Pancreas (tissue), 10 donors: ENCODE data around the gene PIGT. TPM values are rescaled to one million over a fixed set of nuclear protein-coding genes. Genes with fewer than 3 reads are reported as not detected.
"Not testable (repeated sequence)": the region's sequence is repeated elsewhere in the genome, so short reads cannot be mapped to it uniquely, and the experiment has no call there.

Experiments used
- ATAC-seq, 4 donors: fragments of 200-7000 bp; cut with Tn5 transposase; one replicate each; pipeline versions ENCODE4 v1.8.0 to v1.9.1; 2020; ENCODE audit warnings: mild to moderate bottlenecking in 4 of 4, moderate library complexity in 4 of 4
- DNase-seq, 6 donors: peaks; one replicate each; pipeline ENCODE4 v3.0.0-alpha.2; 2020
- FAIRE-seq: peaks from 2 replicates; lab custom pipeline; 2012; peaks lifted over from hg19 to GRCh38; lab: Jason Lieb, UNC
- H3K27ac ChIP-seq, 4 donors: fragments of 200-600 bp; sonication (generic); 1 replicate in 3 of 4; 2 replicates in 1 of 4; pipeline versions ENCODE4 v1.5.0 to v1.8.0; 2020
- H3K27me3 ChIP-seq, 4 donors: fragments of 200-600 bp; one replicate each; pipeline ENCODE4 v1.8.0; 2021
- H3K36me3 ChIP-seq, 3 donors: fragments of 200-600 bp; sonication (generic) in 1 of 3; one replicate each; pipeline versions ENCODE4 v1.5.0 to v1.8.0; 2020 to 2021
- H3K4me1 ChIP-seq, 3 donors: fragments of 200-600 bp; one replicate each; pipeline ENCODE4 v1.8.0; 2021
- H3K4me3 ChIP-seq, 4 donors: fragments of 200-600 bp; sonication (generic) in 2 of 4; one replicate each; pipeline versions ENCODE4 v1.5.0 to v1.8.0; 2020 to 2021
- H3K9me3 ChIP-seq, 4 donors: fragments of 200-600 bp; one replicate each; pipeline ENCODE4 v1.8.0; 2021
- WGBS, 2 donors: extraction: QIAGEN DNeasy Blood & Tissue Kit; methylation state at CpG; one replicate each; pipeline ENCODE4 v1.1.7; 2013; 5-methylcytosine and 5-hydroxymethylcytosine counted together
- intact Hi-C, 3 donors: fragments of 100-400 bp; cut with DNase I; formaldehyde crosslinking; loops; one replicate each; pipeline versions ENCODE4 v1.11.1 to v1.14.2; 2022
- microRNA-seq, 2 donors: library from miRNA; unstranded; fragments of <30 nt; microRNA quantifications; one replicate each; pipeline versions ENCODE4 to v1.1.0, GENCODE V29; 2019 to 2020
- polyA plus RNA-seq, 2 donors: library from polyadenylated mRNA; stranded (reverse); fragments of 200-250 nt; gene quantifications; one replicate each; pipeline ENCODE4 v1.2.3, GENCODE V29; 2013
- total RNA-seq, 6 donors: library from RNA; stranded (reverse); fragmentation: NEBNext Ultra II Directional in 4 of 6; extraction: Animal tissue kit (Norgen Biotek cat#: 25700) in 4 of 6; gene quantifications; one replicate each; pipeline versions ENCODE4 v1.2.1 to v1.2.4, GENCODE V29; 2021 to 2023
- TF ChIP-seq, protein P1 (sequence below), 4 donors: fragments of 200-600 bp; sonication (generic) in 3 of 4; IDR thresholded peaks; one replicate each; pipeline versions ENCODE4 v1.5.0 to v1.8.0; 2021; ENCODE audit warnings: antibody characterized with exemption in 4 of 4
- donor health status: healthy with polysubstance abuse.
- donor health status: DM: no; HTN: no; CAD: no; lungs with moderate emphysema.
- donor health status: DM: no; HTN: no; CAD: no.
- donor health status: control.
- donor health status: control.
- donor health status: Bipolar disorder and iron deficiency.
- donor health status: DM: yes; HTN: yes; CAD: no.
- donor health status: DM: no; HTN: no; CAD: no.
- donor health status: DM: no; HTN: no; CAD: no.
- donor health status: DM: yes; HTN: yes; CAD: no.

PIGT gene
- total and polyA plus RNA-seq, 8 donors, result 35.3 to 69.1 (median 52.7) TPM

DNA sequence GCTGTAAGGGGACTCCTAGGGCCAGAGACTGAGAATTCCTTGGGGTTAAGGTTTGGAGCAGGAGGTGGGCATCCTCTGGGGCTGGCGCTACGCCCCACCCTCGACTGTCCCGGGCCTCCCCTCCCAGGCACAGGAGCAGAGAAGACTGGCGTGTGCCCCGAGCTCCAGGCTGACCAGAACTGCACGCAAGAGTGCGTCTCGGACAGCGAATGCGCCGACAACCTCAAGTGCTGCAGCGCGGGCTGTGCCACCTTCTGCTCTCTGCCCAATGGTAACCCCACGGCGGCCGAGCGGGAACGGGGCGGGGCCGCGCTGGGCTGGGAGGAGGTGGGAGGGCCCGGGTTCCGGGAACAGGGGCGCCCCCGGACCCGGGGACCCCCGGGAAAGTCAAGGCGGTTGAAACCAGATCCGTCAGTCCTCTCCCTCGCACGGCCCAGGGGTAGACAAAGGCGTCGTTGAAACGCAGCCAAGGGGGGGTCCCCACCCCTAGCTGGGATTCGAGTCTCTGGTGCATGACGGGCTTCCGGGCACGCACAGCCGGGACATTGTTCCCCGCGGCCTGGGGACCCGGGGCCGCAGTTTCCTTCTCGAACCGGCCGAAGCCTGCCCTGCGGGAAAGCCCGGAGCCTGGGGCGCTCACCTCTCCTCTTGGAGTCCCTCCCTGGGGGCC lies 54.5 kb downstream of the PIGT start:
- H3K27ac ChIP-seq, result peak overlapping the region in 3 of 4 donors; percentile 29 to 60 (median 59)
- no peaks in the 10 kb centered on the region for H3K27me3 ChIP-seq
- no peaks in the 10 kb centered on the region for H3K9me3 ChIP-seq
- FAIRE-seq, result no peak
- peak; percentile 83 to 89 (median 88) for ATAC-seq
- H3K4me3 ChIP-seq, result peak overlapping the region; percentile 1 to 49 (median 40)
- intact Hi-C loops, result no loop called here
- TF ChIP-seq, protein P1, sequence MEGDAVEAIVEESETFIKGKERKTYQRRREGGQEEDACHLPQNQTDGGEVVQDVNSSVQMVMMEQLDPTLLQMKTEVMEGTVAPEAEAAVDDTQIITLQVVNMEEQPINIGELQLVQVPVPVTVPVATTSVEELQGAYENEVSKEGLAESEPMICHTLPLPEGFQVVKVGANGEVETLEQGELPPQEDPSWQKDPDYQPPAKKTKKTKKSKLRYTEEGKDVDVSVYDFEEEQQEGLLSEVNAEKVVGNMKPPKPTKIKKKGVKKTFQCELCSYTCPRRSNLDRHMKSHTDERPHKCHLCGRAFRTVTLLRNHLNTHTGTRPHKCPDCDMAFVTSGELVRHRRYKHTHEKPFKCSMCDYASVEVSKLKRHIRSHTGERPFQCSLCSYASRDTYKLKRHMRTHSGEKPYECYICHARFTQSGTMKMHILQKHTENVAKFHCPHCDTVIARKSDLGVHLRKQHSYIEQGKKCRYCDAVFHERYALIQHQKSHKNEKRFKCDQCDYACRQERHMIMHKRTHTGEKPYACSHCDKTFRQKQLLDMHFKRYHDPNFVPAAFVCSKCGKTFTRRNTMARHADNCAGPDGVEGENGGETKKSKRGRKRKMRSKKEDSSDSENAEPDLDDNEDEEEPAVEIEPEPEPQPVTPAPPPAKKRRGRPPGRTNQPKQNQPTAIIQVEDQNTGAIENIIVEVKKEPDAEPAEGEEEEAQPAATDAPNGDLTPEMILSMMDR (IDR thresholded peaks at IDR 0.05), result no peak
- 1 to 2% methylated on average over 49 to 50 of the region's 50 CpGs for WGBS, 2 donors
- peaks cover 0 to 3% (median 0%) of the 10 kb centered on the region in 3 donors for H3K4me1 ChIP-seq
- no peaks in the 10 kb centered on the region for H3K36me3 ChIP-seq
- DNase-seq, result peak; percentile 33 to 85 (median 54)

DNA sequence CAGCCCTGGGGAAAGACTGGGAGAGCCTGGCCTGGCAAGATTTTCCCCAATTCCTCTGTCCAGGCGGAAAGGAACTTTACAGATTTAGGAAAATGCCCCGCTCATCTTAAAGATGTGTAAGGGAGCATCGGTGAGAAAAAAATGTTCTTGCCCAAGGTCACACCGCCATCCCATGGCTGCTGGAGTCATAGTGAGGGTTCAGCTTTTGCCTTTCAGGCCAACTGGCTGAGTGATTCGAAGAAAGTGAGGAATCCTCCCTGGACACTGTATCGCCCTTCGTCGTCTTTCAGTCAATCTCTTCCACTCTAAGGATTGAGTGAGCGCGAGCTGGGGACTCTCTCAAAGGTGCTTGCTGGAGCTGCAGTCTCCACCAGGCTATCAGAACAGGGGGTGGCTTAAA lies 55.0 kb downstream of the PIGT start:
- Histone ChIP-seq H3K36me3 (no peaks in the 10 kb centered on the region), H3K4me1 (peaks cover 0 to 3% (median 0%) of the 10 kb centered on the region in 3 donors), H3K4me3 (peak overlapping the region in 3 of 4 donors; percentile 1 to 49 (median 45)), H3K27me3 (no peaks in the 10 kb centered on the region), H3K9me3 (no peaks in the 10 kb centered on the region), H3K27ac (peak overlapping the region in 1 of 4 donors; percentile 59)
- no peak for FAIRE-seq
- TF ChIP-seq, protein P1 (IDR thresholded peaks at IDR 0.05), result no peak
- intact Hi-C loops, result no loop called here
- WGBS, 2 donors, result 51% methylated on average over 10 of the region's 10 CpGs
- ATAC-seq, result peak in 2 of 4 donors; percentile 1 to 11
- DNase-seq, result no peak

DNA sequence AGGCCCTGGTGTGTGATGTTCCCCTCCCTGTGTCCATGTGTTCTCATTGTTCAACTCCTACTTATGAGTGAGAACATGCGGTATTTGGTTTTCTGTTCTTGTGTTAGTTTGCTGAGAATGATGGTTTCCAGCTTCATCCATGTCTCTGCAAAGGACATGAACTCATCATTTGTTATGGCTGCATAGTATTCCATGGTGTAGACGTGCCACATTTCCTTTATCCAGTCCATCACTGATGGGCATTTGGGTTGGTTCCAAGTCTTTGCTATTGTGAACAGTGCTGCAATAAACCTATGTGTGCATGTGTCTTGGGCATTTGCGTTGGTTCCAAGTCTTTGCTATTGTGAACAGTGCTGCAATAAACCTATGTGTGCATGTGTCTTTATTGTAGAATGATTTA lies 56.3 kb downstream of the PIGT start:
- H3K9me3 ChIP-seq, ATAC-seq, H3K4me3 ChIP-seq, FAIRE-seq, H3K4me1 ChIP-seq, H3K27me3 ChIP-seq, H3K36me3 ChIP-seq, H3K27ac ChIP-seq, intact Hi-C loops, DNase-seq: not testable (repeated sequence)
- 58 to 61% methylated on average over 3 of the region's 3 CpGs for WGBS, 2 donors

Small RNA genes within 50 kb of the gene (microRNA-seq; reads per million reads assigned to microRNA genes)
- gene MIR6812, result 0 to 0.29 reads per million in 2 donors

Other genes starting within 250 kb of the PIGT start
- 1 to 10 TPM in 2 of 6 donors, under 1 TPM in 1, not detected in 3; 0.67 to 1.9 (median 1.4) TPM for gene PI3, start 241.2 kb upstream of the PIGT start, total RNA-seq
- under 1 TPM; 0.40 to 0.72 TPM for gene PI3, start 241.2 kb upstream of the PIGT start, polyA plus RNA-seq
- gene SEMG1, start 209.1 kb upstream of the PIGT start, total RNA-seq, result not detected
- gene SEMG1, start 209.1 kb upstream of the PIGT start, polyA plus RNA-seq, result not detected
- gene SEMG2, start 194.8 kb upstream of the PIGT start, total RNA-seq, result not detected
- gene SEMG2, start 194.8 kb upstream of the PIGT start, polyA plus RNA-seq, result not detected
- 10 to 100 TPM in 4 of 6 donors, 1 to 10 TPM in 2; 4.4 to 51.1 (median 24.1) TPM for gene SLPI, start 161.6 kb upstream of the PIGT start, total RNA-seq
- gene SLPI, start 161.6 kb upstream of the PIGT start, polyA plus RNA-seq, result 10 to 100 TPM; 27.3 to 49.4 TPM
- 100 to 1,000 TPM; 169 to 591 (median 427) TPM for gene RBPJL, start 109.3 kb upstream of the PIGT start, total RNA-seq
- gene RBPJL, start 109.3 kb upstream of the PIGT start, polyA plus RNA-seq, result 1,000 to 10,000 TPM; 1,163 to 1,575 TPM
- 1 to 10 TPM in 5 of 6 donors, under 1 TPM in 1; 0.89 to 6.4 (median 2.3) TPM for gene MATN4, start 107.8 kb upstream of the PIGT start, total RNA-seq
- gene MATN4, start 107.8 kb upstream of the PIGT start, polyA plus RNA-seq, result 1 to 10 TPM; 1.5 to 3.1 TPM
- gene SDC4, start 67.7 kb upstream of the PIGT start, total RNA-seq, result 100 to 1,000 TPM in 2 of 6 donors, 10 to 100 TPM in 4; 50.9 to 208 (median 56.0) TPM
- gene SDC4, start 67.7 kb upstream of the PIGT start, polyA plus RNA-seq, result 10 to 100 TPM; 48.2 to 54.8 TPM
- gene SYS1, start 53.0 kb upstream of the PIGT start, total RNA-seq, result 10 to 100 TPM; 11.1 to 19.0 (median 16.5) TPM
- 10 to 100 TPM in 1 of 2 donors, 1 to 10 TPM in 1; 9.6 to 13.7 TPM for gene SYS1, start 53.0 kb upstream of the PIGT start, polyA plus RNA-seq
- under 1 TPM in 1 of 6 donors, not detected in 5; 0.44 TPM for gene TP53TG5, start 37.8 kb upstream of the PIGT start, total RNA-seq
- gene TP53TG5, start 37.8 kb upstream of the PIGT start, polyA plus RNA-seq, result not detected
- gene DBNDD2, start 7.9 kb upstream of the PIGT start, total RNA-seq, result 10 to 100 TPM; 11.6 to 25.7 (median 17.9) TPM
- 10 to 100 TPM; 21.2 to 31.0 TPM for gene DBNDD2, start 7.9 kb upstream of the PIGT start, polyA plus RNA-seq
- gene WFDC2, start 53.6 kb downstream of the PIGT start, total RNA-seq, result 10 to 100 TPM in 3 of 6 donors, 1 to 10 TPM in 3; 5.0 to 49.5 (median 11.0) TPM
- 10 to 100 TPM; 16.7 to 21.4 TPM for gene WFDC2, start 53.6 kb downstream of the PIGT start, polyA plus RNA-seq
- not detected for gene SPINT3, start 99.5 kb downstream of the PIGT start, total RNA-seq
- not detected for gene SPINT3, start 99.5 kb downstream of the PIGT start, polyA plus RNA-seq
- gene WFDC6, start 123.3 kb downstream of the PIGT start, total RNA-seq, result not detected
- gene WFDC6, start 123.3 kb downstream of the PIGT start, polyA plus RNA-seq, result not detected
- gene EPPIN, start 131.3 kb downstream of the PIGT start, total RNA-seq, result not detected
- gene EPPIN, start 131.3 kb downstream of the PIGT start, polyA plus RNA-seq, result not detected
- not detected for gene WFDC8, start 163.1 kb downstream of the PIGT start, total RNA-seq
- not detected for gene WFDC8, start 163.1 kb downstream of the PIGT start, polyA plus RNA-seq
- gene WFDC10A, start 213.6 kb downstream of the PIGT start, total RNA-seq, result not detected
- not detected for gene WFDC10A, start 213.6 kb downstream of the PIGT start, polyA plus RNA-seq
- gene WFDC9, start 215.1 kb downstream of the PIGT start, total RNA-seq, result not detected
- gene WFDC9, start 215.1 kb downstream of the PIGT start, polyA plus RNA-seq, result not detected